Pancreas (tissue), 10 donors: ENCODE data around the gene LAMTOR2. TPM values are rescaled to one million over a fixed set of nuclear protein-coding genes. Genes with fewer than 3 reads are reported as not detected.

Source experiments
- ATAC-seq, 4 donors: fragments of 200-7000 bp; cut with Tn5 transposase; one replicate each; pipeline versions ENCODE4 v1.8.0 to v1.9.1; 2020; ENCODE audit warnings: mild to moderate bottlenecking in 4 of 4, moderate library complexity in 4 of 4
- DNase-seq, 6 donors: peaks; one replicate each; pipeline ENCODE4 v3.0.0-alpha.2; 2020
- FAIRE-seq: peaks from 2 replicates; lab custom pipeline; 2012; peaks lifted over from hg19 to GRCh38; lab: Jason Lieb, UNC
- H3K27ac ChIP-seq, 4 donors: fragments of 200-600 bp; sonication (generic); 1 replicate in 3 of 4; 2 replicates in 1 of 4; pipeline versions ENCODE4 v1.5.0 to v1.8.0; 2020
- H3K27me3 ChIP-seq, 4 donors: fragments of 200-600 bp; one replicate each; pipeline ENCODE4 v1.8.0; 2021
- H3K36me3 ChIP-seq, 3 donors: fragments of 200-600 bp; sonication (generic) in 1 of 3; one replicate each; pipeline versions ENCODE4 v1.5.0 to v1.8.0; 2020 to 2021
- H3K4me1 ChIP-seq, 3 donors: fragments of 200-600 bp; one replicate each; pipeline ENCODE4 v1.8.0; 2021
- H3K4me3 ChIP-seq, 4 donors: fragments of 200-600 bp; sonication (generic) in 2 of 4; one replicate each; pipeline versions ENCODE4 v1.5.0 to v1.8.0; 2020 to 2021
- H3K9me3 ChIP-seq, 4 donors: fragments of 200-600 bp; one replicate each; pipeline ENCODE4 v1.8.0; 2021
- WGBS, 2 donors: extraction: QIAGEN DNeasy Blood & Tissue Kit; methylation state at CpG; one replicate each; pipeline ENCODE4 v1.1.7; 2013; 5-methylcytosine and 5-hydroxymethylcytosine counted together
- intact Hi-C, 3 donors: fragments of 100-400 bp; cut with DNase I; formaldehyde crosslinking; loops; one replicate each; pipeline versions ENCODE4 v1.11.1 to v1.14.2; 2022
- polyA plus RNA-seq, 2 donors: library from polyadenylated mRNA; stranded (reverse); fragments of 200-250 nt; gene quantifications; one replicate each; pipeline ENCODE4 v1.2.3, GENCODE V29; 2013
- total RNA-seq, 6 donors: library from RNA; stranded (reverse); fragmentation: NEBNext Ultra II Directional in 4 of 6; extraction: Animal tissue kit (Norgen Biotek cat#: 25700) in 4 of 6; gene quantifications; one replicate each; pipeline versions ENCODE4 v1.2.1 to v1.2.4, GENCODE V29; 2021 to 2023
- TF ChIP-seq, protein P1 (sequence below), 4 donors: fragments of 200-600 bp; sonication (generic) in 3 of 4; IDR thresholded peaks; one replicate each; pipeline versions ENCODE4 v1.5.0 to v1.8.0; 2021; ENCODE audit warnings: antibody characterized with exemption in 4 of 4
- donor health status: healthy with polysubstance abuse.
- donor health status: DM: no; HTN: no; CAD: no; lungs with moderate emphysema.
- donor health status: DM: no; HTN: no; CAD: no.
- donor health status: control.
- donor health status: control.
- donor health status: Bipolar disorder and iron deficiency.
- donor health status: DM: yes; HTN: yes; CAD: no.
- donor health status: DM: no; HTN: no; CAD: no.
- donor health status: DM: no; HTN: no; CAD: no.
- donor health status: DM: yes; HTN: yes; CAD: no.

Gene LAMTOR2
- total and polyA plus RNA-seq, 8 donors: 31.7 to 60.1 (median 33.2) TPM

DNA sequence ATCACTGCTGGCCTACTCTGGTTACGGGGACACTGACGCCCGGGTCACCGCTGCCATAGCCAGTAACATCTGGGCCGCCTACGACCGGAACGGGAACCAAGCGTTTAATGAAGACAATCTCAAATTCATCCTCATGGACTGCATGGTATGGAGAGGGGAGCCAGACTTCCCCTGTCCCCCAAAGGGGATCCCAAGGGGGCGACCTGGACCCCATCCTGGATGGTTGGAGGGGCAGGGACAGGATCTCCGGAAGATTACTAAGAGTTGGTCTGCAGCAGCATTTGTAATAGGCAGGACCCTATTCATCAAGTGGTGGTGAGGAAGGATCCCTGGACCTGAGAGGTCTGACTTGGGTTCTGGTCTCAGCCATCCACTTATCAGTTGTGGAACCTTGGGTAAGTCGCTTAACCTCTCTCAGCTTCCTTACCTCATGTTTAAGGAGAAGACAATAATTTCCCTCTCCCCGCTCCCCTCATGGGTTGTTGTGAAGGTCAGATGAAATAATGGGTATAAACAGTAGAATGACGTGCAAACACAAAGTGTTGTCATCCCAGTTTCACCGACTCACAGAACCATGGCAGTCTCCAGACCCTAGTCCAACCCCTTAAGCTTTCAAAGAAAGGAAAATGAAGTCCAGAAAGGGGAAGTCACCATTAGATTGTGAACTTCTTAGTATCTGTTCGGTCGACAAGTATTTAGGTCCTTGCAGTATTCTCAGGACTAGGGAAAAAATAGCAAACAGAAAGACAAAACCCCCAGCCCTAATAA lies 883 bp downstream of the LAMTOR2 start:
- intact Hi-C loops: no loop called here
- ATAC-seq: no peak
- FAIRE-seq: no peak
- Histone ChIP-seq H3K4me3 (peak overlapping the region; percentile 57 to 99 (median 92)), H3K27me3 (no peaks in the 10 kb centered on the region), H3K9me3 (no peaks in the 10 kb centered on the region), H3K36me3 (no peaks in the 10 kb centered on the region), H3K4me1 (peaks cover 0 to 12% (median 8%) of the 10 kb centered on the region in 3 donors), H3K27ac (peak overlapping the region; percentile 89 to 92 (median 90))
- 18 to 22% methylated on average over 17 of the region's 17 CpGs for WGBS, 2 donors
- TF ChIP-seq, protein P1, sequence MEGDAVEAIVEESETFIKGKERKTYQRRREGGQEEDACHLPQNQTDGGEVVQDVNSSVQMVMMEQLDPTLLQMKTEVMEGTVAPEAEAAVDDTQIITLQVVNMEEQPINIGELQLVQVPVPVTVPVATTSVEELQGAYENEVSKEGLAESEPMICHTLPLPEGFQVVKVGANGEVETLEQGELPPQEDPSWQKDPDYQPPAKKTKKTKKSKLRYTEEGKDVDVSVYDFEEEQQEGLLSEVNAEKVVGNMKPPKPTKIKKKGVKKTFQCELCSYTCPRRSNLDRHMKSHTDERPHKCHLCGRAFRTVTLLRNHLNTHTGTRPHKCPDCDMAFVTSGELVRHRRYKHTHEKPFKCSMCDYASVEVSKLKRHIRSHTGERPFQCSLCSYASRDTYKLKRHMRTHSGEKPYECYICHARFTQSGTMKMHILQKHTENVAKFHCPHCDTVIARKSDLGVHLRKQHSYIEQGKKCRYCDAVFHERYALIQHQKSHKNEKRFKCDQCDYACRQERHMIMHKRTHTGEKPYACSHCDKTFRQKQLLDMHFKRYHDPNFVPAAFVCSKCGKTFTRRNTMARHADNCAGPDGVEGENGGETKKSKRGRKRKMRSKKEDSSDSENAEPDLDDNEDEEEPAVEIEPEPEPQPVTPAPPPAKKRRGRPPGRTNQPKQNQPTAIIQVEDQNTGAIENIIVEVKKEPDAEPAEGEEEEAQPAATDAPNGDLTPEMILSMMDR (IDR thresholded peaks at IDR 0.05): no peak
- DNase-seq: no peak

GRCh38 chr1:156056326-156056849 lies 1.8 kb downstream of the LAMTOR2 start:
- TF ChIP-seq, protein P1 (IDR thresholded peaks at IDR 0.05): no peak
- no peak for ATAC-seq
- Histone ChIP-seq H3K4me3 (no peak overlapping the region), H3K27ac (no peak overlapping the region), H3K27me3 (no peaks in the 10 kb centered on the region), H3K36me3 (no peaks in the 10 kb centered on the region), H3K4me1 (peaks cover 0 to 12% (median 8%) of the 10 kb centered on the region in 3 donors), H3K9me3 (no peaks in the 10 kb centered on the region)
- DNase-seq: no peak
- no peak for FAIRE-seq
- 96 to 100% methylated on average over 1 of the region's 1 CpG for WGBS, 2 donors
- intact Hi-C loops: no loop called here

- no peaks in the 10 kb centered on the region for H3K27me3 ChIP-seq
- TF ChIP-seq, protein P1 (IDR thresholded peaks at IDR 0.05): no peak
- no peaks in the 10 kb centered on the region for H3K36me3 ChIP-seq
- peaks cover 0 to 6% (median under 1%) of the 10 kb centered on the region in 3 donors for H3K4me1 ChIP-seq
- WGBS, 2 donors: 9 to 14% methylated on average over 11 of the region's 11 CpGs
- DNase-seq (peak; percentile 75 to 91 (median 88)), ATAC-seq (peak; percentile 95 to 98 (median 98)), FAIRE-seq (no peak)
- peak within 1 kb of the TSS; percentile 53 to 76 (median 67) for H3K27ac ChIP-seq
- intact Hi-C loops: no loop called here
- no peaks in the 10 kb centered on the region for H3K9me3 ChIP-seq
- H3K4me3 ChIP-seq: peak within 1 kb of the TSS; percentile 26 to 53 (median 40)
These were observed 6.5 kb downstream of the LAMTOR2 start, which contains the start of gene RAB25 for GRCh38 chr1:156060937-156061636. TSS of gene RAB25 (plus strand) at chr1:156061160. CDS start at chr1:156061401, 241 bp downstream.

GRCh38 chr1:156062189-156062588 lies 7.6 kb downstream of the LAMTOR2 start:
- H3K9me3 ChIP-seq: no peaks in the 10 kb centered on the region
- ATAC-seq (no peak), FAIRE-seq (no peak), DNase-seq (no peak)
- intact Hi-C loops: no loop called here
- H3K27ac ChIP-seq: peak overlapping the region in 1 of 4 donors; percentile 76
- H3K27me3 ChIP-seq: no peaks in the 10 kb centered on the region
- TF ChIP-seq, protein P1 (IDR thresholded peaks at IDR 0.05): no peak
- WGBS, 2 donors: 69 to 70% methylated on average over 3 of the region's 3 CpGs
- peak overlapping the region in 2 of 4 donors; percentile 50 to 53 for H3K4me3 ChIP-seq
- no peaks in the 10 kb centered on the region for H3K36me3 ChIP-seq
- no peaks in the 10 kb centered on the region for H3K4me1 ChIP-seq
